Neural progenitor cell (in vitro differentiated cells): ENCODE measurements around the gene ADH7.

Source experiments
- EZH2 ChIP-seq: fragments of 200-600 bp; sonication (generic); IDR thresholded peaks from 2 replicates; pipeline ENCODE4 v1.6.1; 2017; ENCODE audit warnings: antibody characterized with exemption, mild to moderate bottlenecking, moderate library complexity
- EZH2phosphoT487 ChIP-seq: fragments of 200-600 bp; sonication (generic); IDR thresholded peaks from 2 replicates; pipeline ENCODE4 v1.6.1; 2017; ENCODE audit warnings: antibody characterized with exemption
- TF ChIP-seq, protein P1 (sequence below): fragments of 200-600 bp; sonication (generic); IDR thresholded peaks from 2 replicates; pipeline ENCODE4 v1.5.1; 2017; ENCODE audit warnings: antibody characterized with exemption, mild to moderate bottlenecking

DNA sequence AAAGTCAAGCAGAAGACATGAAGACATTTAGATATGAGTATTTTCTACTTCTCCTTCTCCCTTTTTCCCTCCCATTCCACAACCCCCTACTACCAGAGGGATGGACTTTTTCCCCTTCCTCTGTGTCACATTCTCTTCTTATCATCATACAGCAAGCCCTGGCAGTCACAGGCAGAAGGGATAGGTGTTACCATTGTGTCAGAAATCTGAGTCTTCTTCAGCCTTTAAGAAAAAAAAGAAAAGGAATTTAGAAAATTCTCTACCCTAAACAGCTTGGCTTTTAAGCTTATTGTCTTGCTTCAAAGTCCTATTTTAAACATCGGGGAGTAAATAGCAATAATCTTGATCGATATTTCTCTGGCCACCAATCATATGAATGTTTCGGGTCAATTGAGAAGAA lies 51.7 kb downstream of the ADH7 start:
- TF ChIP-seq, protein P1, sequence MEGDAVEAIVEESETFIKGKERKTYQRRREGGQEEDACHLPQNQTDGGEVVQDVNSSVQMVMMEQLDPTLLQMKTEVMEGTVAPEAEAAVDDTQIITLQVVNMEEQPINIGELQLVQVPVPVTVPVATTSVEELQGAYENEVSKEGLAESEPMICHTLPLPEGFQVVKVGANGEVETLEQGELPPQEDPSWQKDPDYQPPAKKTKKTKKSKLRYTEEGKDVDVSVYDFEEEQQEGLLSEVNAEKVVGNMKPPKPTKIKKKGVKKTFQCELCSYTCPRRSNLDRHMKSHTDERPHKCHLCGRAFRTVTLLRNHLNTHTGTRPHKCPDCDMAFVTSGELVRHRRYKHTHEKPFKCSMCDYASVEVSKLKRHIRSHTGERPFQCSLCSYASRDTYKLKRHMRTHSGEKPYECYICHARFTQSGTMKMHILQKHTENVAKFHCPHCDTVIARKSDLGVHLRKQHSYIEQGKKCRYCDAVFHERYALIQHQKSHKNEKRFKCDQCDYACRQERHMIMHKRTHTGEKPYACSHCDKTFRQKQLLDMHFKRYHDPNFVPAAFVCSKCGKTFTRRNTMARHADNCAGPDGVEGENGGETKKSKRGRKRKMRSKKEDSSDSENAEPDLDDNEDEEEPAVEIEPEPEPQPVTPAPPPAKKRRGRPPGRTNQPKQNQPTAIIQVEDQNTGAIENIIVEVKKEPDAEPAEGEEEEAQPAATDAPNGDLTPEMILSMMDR = no peak
- TF ChIP-seq EZH2 (no peak), EZH2phosphoT487 (no peak)
